NB4 (cell line): Measurements from ENCODE around the gene PPP3R1.

Source experiments
- CTCF ChIP-seq: IDR thresholded peaks from one replicate; pipeline ENCODE4 v1.5.1; 2012; ENCODE audit warnings: low read depth, low read length
- POLR2A ChIP-seq: IDR thresholded peaks from 2 replicates; pipeline ENCODE4 v1.6.1; 2011; ENCODE audit warnings: mild to moderate bottlenecking; ENCODE audit not compliant: insufficient read length; ENCODE audit errors: extremely low read depth

- TF ChIP-seq CTCF = no peak
- no peak for TF ChIP-seq POLR2A
These were observed 1.6 kb downstream of the PPP3R1 start for GRCh38 chr2:68250652-68251186.
